Stimulated activated CD8-positive, alpha-beta memory T cell treated with anti-CD3 and anti-CD28 coated beads, Interleukin-12 subunit alpha, Interleukin-12 subunit beta, amount 100 ng/mL, for 4 hours (primary cell): ENCODE results near the gene MAP3K7.
"Not testable (repeated sequence)": the region's sequence is repeated elsewhere in the genome, so short reads cannot be mapped to it uniquely, and the experiment has no call there.

Experiments used
- DNase-seq: peaks from one replicate; pipeline ENCODE4 v3.0.0-alpha.2; 2020; ENCODE audit warnings: low read depth

Gene MAP3K7

GRCh38 chr6:90578894-90579549 is 7.8 kb downstream of the MAP3K7 start:
- DNase-seq: no peak

GRCh38 chr6:90575267-90575666 is 11.6 kb downstream of the MAP3K7 start:
- no peak for DNase-seq

GRCh38 chr6:90574610-90575009 is 12.3 kb downstream of the MAP3K7 start:
- no peak for DNase-seq

- DNase-seq: no peak
These were observed 13.2 kb downstream of the MAP3K7 start for GRCh38 chr6:90573624-90574023.

- no peak for DNase-seq
These were observed 14.0 kb downstream of the MAP3K7 start for GRCh38 chr6:90572856-90573255.

- DNase-seq: no peak
These were observed 17.6 kb downstream of the MAP3K7 start for GRCh38 chr6:90569223-90569622.

GRCh38 chr6:90567682-90568081 is 19.2 kb downstream of the MAP3K7 start:
- not testable (repeated sequence) for DNase-seq

GRCh38 chr6:90562341-90562740 is 24.5 kb downstream of the MAP3K7 start:
- DNase-seq: not testable (repeated sequence)

GRCh38 chr6:90559931-90560330 is 26.9 kb downstream of the MAP3K7 start:
- DNase-seq: no peak

- no peak for DNase-seq
These were observed 29.9 kb downstream of the MAP3K7 start for GRCh38 chr6:90557006-90557405.

GRCh38 chr6:90547991-90548390 is 38.9 kb downstream of the MAP3K7 start:
- no peak for DNase-seq

GRCh38 chr6:90547079-90547478 is 39.8 kb downstream of the MAP3K7 start:
- DNase-seq: no peak

- DNase-seq: no peak
These were observed 41.4 kb downstream of the MAP3K7 start for GRCh38 chr6:90545448-90545847.

- no peak for DNase-seq
These were observed 42.1 kb downstream of the MAP3K7 start for GRCh38 chr6:90544741-90545140.

GRCh38 chr6:90544081-90544480 is 42.8 kb downstream of the MAP3K7 start:
- DNase-seq: no peak

- DNase-seq: no peak
These were observed 45.7 kb downstream of the MAP3K7 start for GRCh38 chr6:90541221-90541620.

GRCh38 chr6:90538278-90539046 is 48.4 kb downstream of the MAP3K7 start:
- DNase-seq: no peak

GRCh38 chr6:90537723-90538258 is 49.1 kb downstream of the MAP3K7 start:
- DNase-seq: no peak

GRCh38 chr6:90537027-90537426 is 49.8 kb downstream of the MAP3K7 start:
- DNase-seq: no peak

GRCh38 chr6:90536520-90536919 is 50.4 kb downstream of the MAP3K7 start:
- no peak for DNase-seq

GRCh38 chr6:90534337-90535025 is 52.4 kb downstream of the MAP3K7 start:
- DNase-seq: no peak

- DNase-seq: no peak
These were observed 53.1 kb downstream of the MAP3K7 start for GRCh38 chr6:90533615-90534336.
